Smooth muscle cell (in vitro differentiated cells): ENCODE results near the gene ECM1. TPM values are rescaled to one million over a fixed set of nuclear protein-coding genes. Genes with fewer than 3 reads are reported as not detected.

Source experiments
- DNase-seq: peaks from one replicate; lab custom pipeline; 2025; ENCODE audit not compliant: unreplicated experiment; lab: John Stamatoyannopoulos, UW
- H2AFZ ChIP-seq: fragments of 200-600 bp; sonication (generic); 2 replicates; pipeline ENCODE4 v1.6.0; 2016; ENCODE audit warnings: antibody characterized with exemption, low read depth, mild to moderate bottlenecking
- H3F3A ChIP-seq: fragments of 200-600 bp; sonication (generic); 2 replicates; pipeline ENCODE4 v1.6.0; 2017; ENCODE audit warnings: antibody characterized with exemption, low read depth
- H3K27ac ChIP-seq: fragments of 200-600 bp; sonication (generic); 2 replicates; pipeline ENCODE4 v1.5.1; 2016; ENCODE audit warnings: low read depth, mild to moderate bottlenecking
- H3K27me3 ChIP-seq: fragments of 200-600 bp; sonication (generic); 2 replicates; pipeline ENCODE4 v1.6.1; 2016; ENCODE audit warnings: low read depth, mild to moderate bottlenecking
- H3K36me3 ChIP-seq: fragments of 200-600 bp; sonication (generic); 2 replicates; pipeline ENCODE4 v1.5.1; 2016; ENCODE audit warnings: low read depth
- H3K4me1 ChIP-seq: fragments of 200-600 bp; sonication (generic); 2 replicates; pipeline ENCODE4 v1.5.1; 2016; ENCODE audit warnings: low read depth
- H3K4me2 ChIP-seq: fragments of 200-600 bp; sonication (generic); 2 replicates; pipeline ENCODE4 v1.6.0; 2016; ENCODE audit warnings: mild to moderate bottlenecking
- H3K4me3 ChIP-seq: fragments of 200-600 bp; sonication (generic); 2 replicates; pipeline ENCODE4 v1.5.1; 2016; ENCODE audit warnings: mild to moderate bottlenecking
- H3K79me2 ChIP-seq: fragments of 200-600 bp; sonication (generic); 2 replicates; pipeline ENCODE4 v1.6.0; 2016; ENCODE audit warnings: low read depth, mild to moderate bottlenecking
- H3K9ac ChIP-seq: fragments of 200-600 bp; sonication (generic); 2 replicates; pipeline ENCODE4 v1.6.0; 2016; ENCODE audit warnings: low read depth
- H3K9me3 ChIP-seq: fragments of 200-600 bp; sonication (generic); replicated peaks from 2 replicates; pipeline ENCODE4 v1.5.1; 2016; ENCODE audit warnings: low read depth
- H4K20me1 ChIP-seq: fragments of 200-600 bp; sonication (generic); 2 replicates; pipeline ENCODE4 v1.6.0; 2016; ENCODE audit warnings: low read depth
- CTCF ChIP-seq: fragments of 200-600 bp; sonication (generic); IDR thresholded peaks from 2 replicates; pipeline ENCODE4 v1.5.1; 2017; ENCODE audit warnings: borderline replicate concordance, mild to moderate bottlenecking, antibody characterized with exemption; ENCODE audit not compliant: insufficient read depth, poor library complexity, severe bottlenecking
- WGBS: methylation state at CpG from one replicate; pipeline ENCODE4 v1.1.7; 2016; ENCODE audit warnings: low lambda C conversion rate; 5-methylcytosine and 5-hydroxymethylcytosine counted together
- polyA plus RNA-seq: library from polyadenylated mRNA; unstranded; fragments of >200 nt; fragmentation: Nextera tagmentation; extraction: Ambion mirVana; gene quantifications from 2 replicates; pipeline ENCODE4 v1.2.1, GENCODE V29; 2016
- total RNA-seq: library from RNA; depleted of rRNA; stranded (reverse); fragments of >200 nt; gene quantifications from 2 replicates; pipeline ENCODE4 v1.2.3, GENCODE V29; 2014

Gene ECM1
- total and polyA plus RNA-seq, 2 experiments from 2014 or later = 19.0 to 36.1 TPM

GRCh38 chr1:150551051-150551783 lies 43.3 kb downstream of the ECM1 start:
- H3K79me2 ChIP-seq = no peaks in the 10 kb centered on the region
- H3K27me3 ChIP-seq = no peaks in the 10 kb centered on the region
- H3K4me3 ChIP-seq = no peak overlapping the region
- H3K27ac ChIP-seq = peak overlapping the region; percentile 51
- H3K4me2 ChIP-seq = no peak overlapping the region
- no peak for DNase-seq
- no peak overlapping the region for H3K9ac ChIP-seq
- H3K36me3 ChIP-seq = no peaks in the 10 kb centered on the region
- H3K4me1 ChIP-seq = peaks cover 7% of the 10 kb centered on the region
- no peak for TF ChIP-seq CTCF
- H4K20me1 ChIP-seq = no peaks in the 10 kb centered on the region
- WGBS = 89% methylated on average over 11 of the region's 11 CpGs
- no peaks in the 10 kb centered on the region for H3K9me3 ChIP-seq
- H3F3A ChIP-seq = peaks cover 29% of the 10 kb centered on the region
- H2AFZ ChIP-seq = no peak overlapping the region

DNA sequence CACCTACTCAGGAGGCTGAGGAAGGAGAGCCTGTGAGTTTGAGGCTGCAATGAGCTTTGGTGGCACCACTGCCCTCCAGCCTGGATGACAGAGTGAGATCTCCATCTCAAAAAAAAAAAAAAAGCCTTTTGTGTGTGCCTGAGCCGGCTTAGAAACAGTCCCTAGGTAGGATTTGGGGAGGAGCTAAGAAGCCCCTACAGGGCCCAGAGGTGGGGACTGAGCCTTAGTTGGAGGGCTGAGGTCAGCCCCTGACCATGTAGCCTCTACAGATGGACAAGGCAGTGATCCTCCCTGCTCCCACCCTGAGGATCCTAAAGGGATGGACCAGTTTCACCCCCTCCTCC lies 43.8 kb downstream of the ECM1 start:
- Histone ChIP-seq H3K27me3 (no peaks in the 10 kb centered on the region), H3K79me2 (no peaks in the 10 kb centered on the region), H2AFZ (no peak overlapping the region), H3K4me1 (peaks cover 7% of the 10 kb centered on the region), H3K27ac (peak overlapping the region; percentile 51), H3K4me3 (no peak overlapping the region), H3F3A (peaks cover 29% of the 10 kb centered on the region), H3K9ac (no peak overlapping the region), H3K9me3 (no peaks in the 10 kb centered on the region), H3K36me3 (no peaks in the 10 kb centered on the region), H3K4me2 (peak overlapping the region; percentile 8), H4K20me1 (no peaks in the 10 kb centered on the region)
- DNase-seq = no peak
- 20% methylated on average over 1 of the region's 1 CpG for WGBS
- TF ChIP-seq CTCF = no peak

DNA sequence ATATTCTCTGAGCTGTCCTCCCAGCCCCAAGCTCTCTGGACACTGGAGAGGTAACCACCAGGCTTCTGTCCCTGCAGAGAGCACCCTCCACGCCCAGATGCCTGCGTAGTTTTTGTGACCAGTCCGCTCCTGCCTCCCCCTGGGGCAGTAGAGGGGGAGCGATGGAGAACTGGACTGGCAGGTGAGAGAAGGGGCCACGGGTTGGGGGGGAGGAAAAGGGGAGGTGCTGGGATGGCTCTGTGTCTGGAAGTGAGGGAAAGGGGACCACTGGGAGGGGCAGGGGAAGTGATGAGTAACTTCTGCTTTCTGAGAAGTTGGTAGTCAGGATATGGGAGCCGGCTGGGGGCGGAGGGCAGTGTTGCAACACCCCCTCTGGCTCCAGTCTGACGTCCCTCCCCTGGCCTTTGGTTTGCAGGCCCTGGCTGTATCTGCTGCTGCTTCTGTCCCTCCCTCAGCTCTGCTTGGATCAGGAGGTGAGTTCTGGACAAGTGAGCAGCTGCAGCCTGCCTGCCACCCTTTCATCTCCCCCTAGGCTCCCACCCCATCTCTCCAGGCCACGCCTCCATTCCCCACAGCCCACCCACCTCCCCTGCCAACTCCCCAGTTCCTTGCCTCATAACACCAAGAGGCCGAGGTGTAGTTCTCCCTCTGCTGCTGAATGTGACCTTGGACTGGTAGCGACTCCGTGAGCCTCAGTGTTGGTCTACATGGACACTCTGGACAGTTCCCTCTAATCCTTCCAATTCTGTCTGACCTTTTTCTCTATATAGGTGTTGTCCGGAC lies 44.4 kb downstream of the ECM1 start:
- Histone ChIP-seq H3K27me3 (no peaks in the 10 kb centered on the region), H3K9me3 (no peaks in the 10 kb centered on the region), H3K79me2 (no peaks in the 10 kb centered on the region), H3K4me1 (peaks cover 7% of the 10 kb centered on the region), H4K20me1 (no peaks in the 10 kb centered on the region), H3K4me2 (peak overlapping the region; percentile 78), H3K27ac (peak overlapping the region; percentile 83), H3F3A (peaks cover 29% of the 10 kb centered on the region), H3K36me3 (no peaks in the 10 kb centered on the region), H2AFZ (no peak overlapping the region), H3K4me3 (no peak overlapping the region), H3K9ac (no peak overlapping the region)
- TF ChIP-seq CTCF = no peak
- peak; percentile 33 for DNase-seq
- WGBS = 49% methylated on average over 11 of the region's 13 CpGs
